ENCODE data around the gene CDV3.
A peak's percentile ranks its signal among the peaks of the same experiment; 100 is the strongest.

GRCh38 chr3:133561679-133562078, 11.8 kb upstream of the CDV3 start:
- TF ChIP-seq POLR2AphosphoS5 (IDR thresholded peaks at IDR 0.05; ENCODE audit: low read depth): no peak
- TF ChIP-seq CTCF (IDR thresholded peaks at IDR 0.05; ENCODE audit: insufficient read depth, low read length): no peak
- TF ChIP-seq SPI1 (IDR thresholded peaks at IDR 0.05; ENCODE audit: borderline replicate concordance, low read depth): 0 out of 2 replicates have a peak, but pooled peaks have one; percentile 3
